WI38 (cell line): ENCODE measurements around the gene DOK4.

Experiments used
- H3K4me3 ChIP-seq: 2 replicates; pipeline ENCODE4 v1.5.1; 2011; ENCODE audit warnings: low read depth, mild to moderate bottlenecking, control low read depth, low read length
- TF ChIP-seq, protein P1 (sequence below): IDR thresholded peaks from 2 replicates; pipeline ENCODE4 v1.5.1; 2012; ENCODE audit warnings: low read depth, mild to moderate bottlenecking, control low read depth, low read length

DOK4 gene

GRCh38 chr16:57483725-57484514 is 2.4 kb downstream of the DOK4 start:
- no peak overlapping the region for H3K4me3 ChIP-seq
- TF ChIP-seq, protein P1, sequence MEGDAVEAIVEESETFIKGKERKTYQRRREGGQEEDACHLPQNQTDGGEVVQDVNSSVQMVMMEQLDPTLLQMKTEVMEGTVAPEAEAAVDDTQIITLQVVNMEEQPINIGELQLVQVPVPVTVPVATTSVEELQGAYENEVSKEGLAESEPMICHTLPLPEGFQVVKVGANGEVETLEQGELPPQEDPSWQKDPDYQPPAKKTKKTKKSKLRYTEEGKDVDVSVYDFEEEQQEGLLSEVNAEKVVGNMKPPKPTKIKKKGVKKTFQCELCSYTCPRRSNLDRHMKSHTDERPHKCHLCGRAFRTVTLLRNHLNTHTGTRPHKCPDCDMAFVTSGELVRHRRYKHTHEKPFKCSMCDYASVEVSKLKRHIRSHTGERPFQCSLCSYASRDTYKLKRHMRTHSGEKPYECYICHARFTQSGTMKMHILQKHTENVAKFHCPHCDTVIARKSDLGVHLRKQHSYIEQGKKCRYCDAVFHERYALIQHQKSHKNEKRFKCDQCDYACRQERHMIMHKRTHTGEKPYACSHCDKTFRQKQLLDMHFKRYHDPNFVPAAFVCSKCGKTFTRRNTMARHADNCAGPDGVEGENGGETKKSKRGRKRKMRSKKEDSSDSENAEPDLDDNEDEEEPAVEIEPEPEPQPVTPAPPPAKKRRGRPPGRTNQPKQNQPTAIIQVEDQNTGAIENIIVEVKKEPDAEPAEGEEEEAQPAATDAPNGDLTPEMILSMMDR: no peak

- no peak overlapping the region for H3K4me3 ChIP-seq
- TF ChIP-seq, protein P1: no peak
Observed at GRCh38 chr16:57482845-57483545, 3.3 kb downstream of the DOK4 start.

DNA sequence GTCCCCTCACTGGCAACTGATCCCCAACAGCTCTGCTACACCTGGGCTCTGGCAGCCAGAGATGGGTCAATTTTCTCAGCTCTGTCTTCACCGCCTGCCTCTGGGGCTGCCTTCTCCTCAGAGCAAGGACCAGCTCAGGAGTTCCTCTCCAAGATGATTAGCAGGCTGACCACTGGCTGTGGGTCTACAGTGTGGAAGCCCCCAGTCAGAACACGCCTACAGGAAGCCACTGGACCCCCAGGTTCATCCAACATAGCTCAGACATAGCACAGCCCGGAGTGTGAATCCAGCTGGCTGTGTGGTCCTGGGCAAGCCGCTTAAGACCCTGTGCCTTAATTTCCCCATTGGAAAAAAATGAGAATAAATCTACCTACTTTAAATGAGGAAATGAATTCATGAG is 4.9 kb downstream of the DOK4 start:
- TF ChIP-seq, protein P1: no peak

GRCh38 chr16:57480754-57481230 is 5.5 kb downstream of the DOK4 start:
- TF ChIP-seq, protein P1: no peak
- no peak overlapping the region for H3K4me3 ChIP-seq

More for the DNA sequence above, 4.9 kb downstream of the DOK4 start:
- no peak overlapping the region for H3K4me3 ChIP-seq

GRCh38 chr16:57479976-57480753 is 6.1 kb downstream of the DOK4 start:
- peak overlapping the region; percentile 62 for H3K4me3 ChIP-seq
- TF ChIP-seq, protein P1: no peak

- TF ChIP-seq, protein P1: no peak
Observed at GRCh38 chr16:57479205-57479975, 6.9 kb downstream of the DOK4 start.

More at GRCh38 chr16:57479205-57479975, 6.9 kb downstream of the DOK4 start:
- peak overlapping the region; percentile 62 for H3K4me3 ChIP-seq
